K562 (cell line): ENCODE results near the gene HOXD1. TPM values are rescaled to one million over a fixed set of nuclear protein-coding genes. Genes with fewer than 3 reads are reported as not detected.
A peak's percentile ranks its signal among the peaks of the same experiment; 100 is the strongest.

ENCODE experiments used
- ATAC-seq: fragments of 200-7000 bp; cut with Tn5 transposase; 3 replicates; pipeline ENCODE4 v1.9.1; 2020; ENCODE audit warnings: moderate library complexity
- BruUV-seq: library from RNA; stranded (reverse); fragments of 400-500 nt; replicated peaks from 2 replicates; lab custom pipeline; 2021; lab: Mats Ljungman, UMichigan
- CTCF ChIA-PET: fragments of 300-600 bp; formaldehyde crosslinking; extraction: SDS; loops from one replicate; lab custom pipeline; 2021; ENCODE audit warnings: low intra/inter-chr PET ratio; lab: Yijun Ruan, JAX
- POLR2A ChIA-PET: fragments of 300-600, 350-650 bp; sonication (Branson Sonifier 250); formaldehyde crosslinking; extraction: SDS; loops from one replicate; lab custom pipeline; 2021; ENCODE audit warnings: antibody characterized with exemption, inconsistent platforms; lab: Yijun Ruan, JAX
- DNase-seq, 4 experiments: peaks; one replicate each; pipeline versions ENCODE4 v3.0.0 to v3.0.0-alpha.2; 2011 to 2018; ENCODE audit warnings: low spot score in 3 of 4, mixed read lengths in 3 of 4; ENCODE audit errors: extremely low read depth in 1 of 4
- FAIRE-seq: peaks from 2 replicates; lab custom pipeline; 2011; peaks lifted over from hg19 to GRCh38; lab: Jason Lieb, UNC
- H2AFZ ChIP-seq: 2 replicates; pipeline ENCODE4 v1.6.0; 2011; ENCODE audit warnings: low read depth, low read length, control low read depth, inconsistent platforms
- H3K27ac ChIP-seq: fragments of 200-600 bp; 3 replicates; pipeline ENCODE4 v1.8.0; 2011; ENCODE audit warnings: low read depth, mild to moderate bottlenecking, control low read depth, inconsistent platforms, low read length, moderate library complexity, mixed read lengths; ENCODE audit errors: extremely low read depth
- H3K27me3 ChIP-seq, 2 experiments: fragments of 300-600 bp in 1 of 2; 2 replicates in 1 of 2; 3 replicates in 1 of 2; pipeline versions ENCODE4 v1.6.0 to v1.8.0; 2011; ENCODE audit warnings: inconsistent platforms in 2 of 2, low read length in 2 of 2, mild to moderate bottlenecking in 1 of 2, mixed read lengths in 1 of 2, moderate library complexity in 1 of 2; ENCODE audit not compliant: control insufficient read depth in 2 of 2, insufficient read depth in 2 of 2
- H3K36me3 ChIP-seq: fragments of 300-600 bp; 3 replicates; pipeline ENCODE4 v1.8.0; 2011; ENCODE audit warnings: mild to moderate bottlenecking, low read length, inconsistent platforms; ENCODE audit not compliant: control insufficient read depth, insufficient read depth
- H3K4me1 ChIP-seq, 2 experiments: fragments of 200-600 bp in 1 of 2; replicated peaks in 1 of 2; 2 replicates in 1 of 2; 3 replicates in 1 of 2; pipeline versions ENCODE4 v1.5.1 to v1.8.0; 2011; ENCODE audit warnings: inconsistent platforms in 2 of 2, low read length in 2 of 2, mild to moderate bottlenecking in 1 of 2, mixed read lengths in 1 of 2, moderate library complexity in 1 of 2; ENCODE audit not compliant: control insufficient read depth in 2 of 2, insufficient read depth in 2 of 2
- H3K4me2 ChIP-seq: 2 replicates; pipeline ENCODE4 v1.6.1; 2011; ENCODE audit warnings: low read length, control low read depth, inconsistent platforms, mixed read lengths; ENCODE audit not compliant: insufficient read depth
- H3K4me3 ChIP-seq: fragments of 200-600 bp; sonication (generic), shearing (Covaris generic); 2 replicates; pipeline ENCODE4 v1.5.1; 2016; ENCODE audit warnings: control low read depth, inconsistent platforms
- H3K79me2 ChIP-seq: fragments of 200-600 bp; 3 replicates; pipeline ENCODE4 v1.8.0; 2011; ENCODE audit warnings: low read length, inconsistent platforms; ENCODE audit not compliant: control insufficient read depth, insufficient read depth
- H3K9ac ChIP-seq, 2 experiments: 2 replicates each; pipeline versions ENCODE4 v1.6.0 to v1.6.1; 2011; ENCODE audit warnings: low read depth in 2 of 2, low read length in 2 of 2, control low read depth in 1 of 2, inconsistent platforms in 1 of 2, mild to moderate bottlenecking in 1 of 2, mixed read lengths in 1 of 2; ENCODE audit not compliant: insufficient read depth in 1 of 2
- H3K9me1 ChIP-seq: one replicate; pipeline ENCODE4 v1.6.0; 2011; ENCODE audit warnings: inconsistent platforms, mild to moderate bottlenecking, low read length, moderate library complexity; ENCODE audit not compliant: control insufficient read depth, insufficient read depth
- H3K9me3 ChIP-seq: replicated peaks from 2 replicates; pipeline ENCODE4 v1.5.1; 2011; ENCODE audit warnings: low read depth, low read length, inconsistent platforms; ENCODE audit not compliant: control insufficient read depth, insufficient read depth
- H4K20me1 ChIP-seq: replicated peaks from 2 replicates; pipeline ENCODE4 v1.6.1; 2011; ENCODE audit warnings: low read length, inconsistent platforms, mixed read lengths; ENCODE audit not compliant: control insufficient read depth, insufficient read depth
- BRD4 ChIP-seq: fragments of 200-600 bp; sonication (generic); IDR thresholded peaks from 2 replicates; pipeline ENCODE4 v1.6.1; 2017; ENCODE audit warnings: inconsistent platforms
- ZNF232 ChIP-seq: sonication (generic); formaldehyde crosslinking; IDR thresholded peaks from 2 replicates; pipeline ENCODE4 v1.8.0; 2022; ENCODE audit warnings: mild to moderate bottlenecking, missing genetic modification reagents
- ZNF589 ChIP-seq: fragments of 200-800 bp; sonication (Bioruptor generic); IDR thresholded peaks from 2 replicates; pipeline ENCODE4 v1.6.1; 2016; ENCODE audit warnings: low read depth, missing genetic modification characterization, missing compliant biosample characterization
- WGBS: fragments of 100-300 bp; shearing (Covaris generic); methylation state at CpG from one replicate; pipeline ENCODE4 v1.1.6; 2016; ENCODE audit warnings: low coverage, mixed read lengths; ENCODE audit not compliant: insufficient coverage; ENCODE audit errors: missing lambda C conversion rate; 5-methylcytosine and 5-hydroxymethylcytosine counted together
- in situ Hi-C: fragments of 300-500 bp; cut with MboI; formaldehyde crosslinking; loops from 4 replicates; pipeline ENCODE4 v1.15.0; 2018; ENCODE audit warnings: inconsistent platforms, mixed read lengths
- intact Hi-C: fragments of 100-400 bp; cut with micrococcal nuclease; formaldehyde crosslinking; loops from 2 replicates; pipeline ENCODE4 v1.14.2; 2022
- polyA plus RNA-seq, 8 experiments: library from polyadenylated mRNA; depleted of rRNA in 4 of 8; stranded (reverse) in 5 of 8; unstranded in 3 of 8; fragments of >200 nt; fragmentation: Nextera tagmentation in 2 of 8; fragmentation: Illumina TruSeq in 1 of 8; extraction: Ambion mirVana in 2 of 8; extraction: Trizol in 1 of 8; gene quantifications; 2 replicates each; pipeline versions ENCODE4 v1.2.1 to v1.2.3, GENCODE V29; 2011 to 2014; ENCODE audit warnings: inconsistent platforms in 1 of 8, missing spikeins in 1 of 8
- total RNA-seq, 7 experiments: library from RNA; depleted of rRNA in 6 of 7; stranded (reverse); fragments of >200 nt in 6 of 7; fragmentation: Illumina TruSeq in 2 of 7; extraction: Trizol in 2 of 7; gene quantifications; 2 replicates each; pipeline versions ENCODE4 v1.2.1 to v1.2.3, GENCODE V29; 2011 to 2021; ENCODE audit warnings: low replicate concordance in 1 of 7
- TF ChIP-seq, protein P1 (sequence below): conservative IDR thresholded peaks from 2 replicates; pipeline ENCODE4 v1.6.1; 2011; ENCODE audit warnings: low read depth, mild to moderate bottlenecking, low read length; ENCODE audit not compliant: control insufficient read depth

HOXD1 gene
- total and polyA plus RNA-seq, 9 of the 15 experiments (the other 6 are each of a cell fraction or from before 2014, with no cell fraction given) = not detected

DNA sequence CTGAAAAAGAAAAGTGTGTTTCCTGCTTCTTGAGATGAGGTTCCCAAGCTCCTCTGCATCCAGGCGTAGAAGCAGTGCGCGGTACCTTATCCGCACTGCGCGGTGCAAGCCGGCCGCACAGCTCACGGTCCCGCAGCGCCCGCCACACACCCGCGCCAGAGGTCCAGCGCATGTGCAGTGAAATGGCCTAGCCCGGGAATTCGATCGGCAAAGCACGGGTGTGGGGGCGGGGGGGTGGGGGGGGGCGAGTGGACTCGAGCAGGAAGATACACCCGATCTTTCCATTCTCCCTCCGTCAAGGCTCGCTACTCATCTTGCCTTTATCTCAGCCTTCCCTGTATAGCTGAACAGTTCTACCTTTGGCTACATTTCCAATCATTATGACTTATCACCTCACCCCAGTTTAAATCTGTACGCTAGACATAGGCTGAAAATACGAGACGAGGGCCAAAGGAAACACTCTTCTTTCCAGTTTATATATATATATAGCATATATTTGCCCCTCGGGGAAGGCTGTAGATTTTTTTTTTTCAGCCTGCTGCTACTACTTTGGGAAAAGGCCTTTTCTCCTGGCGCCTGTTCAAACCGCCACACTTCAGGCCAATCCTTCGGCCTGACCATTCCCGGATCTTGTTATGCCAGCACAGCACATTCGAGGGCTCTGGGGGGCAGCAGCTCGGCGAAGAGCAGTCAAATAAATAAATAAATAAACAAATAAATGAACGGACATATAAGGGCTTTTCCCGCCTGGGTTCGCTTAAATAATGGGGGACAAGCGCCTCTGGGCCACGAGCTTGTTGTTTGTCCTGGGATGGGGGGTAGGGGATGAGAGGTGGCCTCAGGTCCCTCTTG, 48.6 kb upstream of the HOXD1 start:
- intact Hi-C loops = loop anchor here (1.0 to 10.0 kb wide), 6 partner anchors 235 to 1615 kb away; no protein-coding TSS in a partner anchor
- no peak overlapping the region for H3K27ac ChIP-seq
- TF ChIP-seq BRD4 = no peak
- TF ChIP-seq ZNF232 = no peak
- TF ChIP-seq, protein P1, sequence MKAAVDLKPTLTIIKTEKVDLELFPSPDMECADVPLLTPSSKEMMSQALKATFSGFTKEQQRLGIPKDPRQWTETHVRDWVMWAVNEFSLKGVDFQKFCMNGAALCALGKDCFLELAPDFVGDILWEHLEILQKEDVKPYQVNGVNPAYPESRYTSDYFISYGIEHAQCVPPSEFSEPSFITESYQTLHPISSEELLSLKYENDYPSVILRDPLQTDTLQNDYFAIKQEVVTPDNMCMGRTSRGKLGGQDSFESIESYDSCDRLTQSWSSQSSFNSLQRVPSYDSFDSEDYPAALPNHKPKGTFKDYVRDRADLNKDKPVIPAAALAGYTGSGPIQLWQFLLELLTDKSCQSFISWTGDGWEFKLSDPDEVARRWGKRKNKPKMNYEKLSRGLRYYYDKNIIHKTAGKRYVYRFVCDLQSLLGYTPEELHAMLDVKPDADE = 0 out of 2 replicates have a peak, but pooled peaks have one; percentile 2
- no peak for TF ChIP-seq ZNF589 (CRISPR knock-in tag)
- TF ChIP-seq, all 486 proteins: peak for 1
- no peak for ATAC-seq
- Histone ChIP-seq H3K4me3 (peak overlapping the region; percentile 51; the same call in 1 of the 2 replicates), H3K79me2 (no peaks in the 10 kb centered on the region), H4K20me1 (no peaks in the 10 kb centered on the region), H3K9me3 (no peaks in the 10 kb centered on the region; the same call in 1 of the 2 replicates), H3K9ac (peak overlapping the region; percentile 13 to 88; a peak in 3 of 4 replicates), H2AFZ (peak overlapping the region; percentile 92; the same call in 1 of the 2 replicates), H3K4me2 (peak overlapping the region; percentile 73; the same call in 1 of the 2 replicates), H3K9me1 (no peaks in the 10 kb centered on the region), H3K27me3 (peaks cover 26 to 44% of the 10 kb centered on the region in 2 experiments; a peak in 4 of 5 replicates), H3K36me3 (no peaks in the 10 kb centered on the region), H3K4me1 (peaks cover 0 to 15% of the 10 kb centered on the region in 2 experiments; a peak in 2 of 5 replicates)
- WGBS = 48% methylated on average over 41 of the region's 41 CpGs
- no TSS peak for BruUV-seq
- no peak for DNase-seq
- FAIRE-seq = no peak
- CTCF ChIA-PET = interaction anchor here (0.5 to 2.6 kb wide), 9 partner anchors 312 to 1619 kb away, joined by 3 to 40 read pairs (median 8); no protein-coding TSS in a partner anchor
- POLR2A ChIA-PET = interaction anchor here (0.5 to 1.9 kb wide), 3 partner anchors 7 to 315 kb away, joined by 3 to 7 read pairs (median 3); no protein-coding TSS in a partner anchor
- in situ Hi-C loops = loop anchor here (5.0 to 25.0 kb wide), 3 partner anchors 317 to 1622 kb away; no protein-coding TSS in a partner anchor
